Ovary (tissue), 9 donors: Measurements from ENCODE around the gene CDC42BPA. TPM values are rescaled to one million over a fixed set of nuclear protein-coding genes. Genes with fewer than 3 reads are reported as not detected.

Experiments
- DNase-seq, 5 donors: peaks; one replicate each; pipeline ENCODE4 v3.0.0-alpha.2; 2019 to 2020
- H3K27ac ChIP-seq, 2 donors: fragments of 200-600 bp; one replicate each; pipeline versions ENCODE4 v1.5.1 to v1.8.0; 2019 to 2022
- H3K27me3 ChIP-seq: fragments of 200-600 bp; one replicate; pipeline ENCODE4 v1.8.0; 2022
- H3K36me3 ChIP-seq: fragments of 200-600 bp; sonication (generic); one replicate; pipeline ENCODE4 v1.5.1; 2019
- H3K4me1 ChIP-seq: one replicate; pipeline ENCODE4 v1.8.1; 2013; ENCODE audit warnings: mild to moderate bottlenecking, moderate library complexity; ENCODE audit not compliant: insufficient read depth
- H3K4me3 ChIP-seq: fragments of 200-600 bp; sonication (generic); one replicate; pipeline ENCODE4 v1.5.1; 2017
- H3K9me3 ChIP-seq, 2 donors: fragments of 200-600 bp in 1 of 2; sonication (generic) in 1 of 2; one replicate each; pipeline versions ENCODE4 v1.5.1 to v1.8.1; 2013 to 2019; ENCODE audit warnings: mild to moderate bottlenecking in 1 of 2, moderate library complexity in 1 of 2
- EP300 ChIP-seq: sonication (generic); formaldehyde crosslinking; IDR thresholded peaks from one replicate; pipeline ENCODE4 v1.6.1; 2017; ENCODE audit warnings: antibody characterized with exemption
- POLR2A ChIP-seq: fragments of 450-650 bp; IDR thresholded peaks from one replicate; pipeline ENCODE4 v1.6.1; 2017; ENCODE audit warnings: antibody characterized with exemption, mild to moderate bottlenecking, moderate library complexity
- WGBS, 3 donors: extraction: QIAGEN DNeasy Blood & Tissue Kit in 1 of 3; methylation state at CpG; one replicate each; pipeline versions ENCODE4 v1.1.5 to v1.1.7; 2013 to 2017; 5-methylcytosine and 5-hydroxymethylcytosine counted together
- intact Hi-C, 4 donors: fragments of 100-400 bp; cut with DNase I; formaldehyde crosslinking; loops; one replicate each; pipeline versions ENCODE4 v1.11.0 to v1.15.1; 2022 to 2023
- polyA plus RNA-seq, 2 donors: library from polyadenylated mRNA; stranded (reverse); fragments of 200-250 nt in 1 of 2; fragments of 350-450 nt in 1 of 2; fragmentation: Illumina TruSeq in 1 of 2; extraction: RNeasy Lipid Tissue Mini Kit (QIAGEN cat#74804) in 1 of 2; gene quantifications; one replicate each; pipeline ENCODE4 v1.2.3, GENCODE V29; 2013 to 2014
- total RNA-seq, 7 donors: library from RNA; depleted of rRNA in 2 of 7; stranded (reverse); fragments of >200 nt in 2 of 7; fragmentation: NEBNext Ultra II Directional in 3 of 7; extraction: Animal tissue kit (Norgen Biotek cat#: 25700) in 3 of 7; gene quantifications; one replicate each; pipeline versions ENCODE4 v1.1.0 to v1.2.4, GENCODE V29; 2016 to 2023
- TF ChIP-seq, protein P1 (sequence below), 3 donors: fragments of 450-650 bp in 2 of 3; fragments of 200-600 bp in 1 of 3; IDR thresholded peaks; one replicate each; pipeline versions ENCODE4 v1.5.1 to v1.8.0; 2016 to 2022; ENCODE audit warnings: antibody characterized with exemption in 3 of 3, mild to moderate bottlenecking in 1 of 3
- donor health status: DM: no; HTN: no; CAD: no; lungs with moderate emphysema.
- donor health status: DM: no; HTN: no; CAD: no.
- donor health status: Bipolar disorder and iron deficiency.
- donor health status: DM: yes; HTN: yes; CAD: no.
- donor health status: DM: no; HTN: no; CAD: no.
- donor health status: DM: yes; HTN: yes; CAD: no.

Gene CDC42BPA
- total and polyA plus RNA-seq, 9 donors, result 11.1 to 56.2 (median 40.2) TPM

DNA sequence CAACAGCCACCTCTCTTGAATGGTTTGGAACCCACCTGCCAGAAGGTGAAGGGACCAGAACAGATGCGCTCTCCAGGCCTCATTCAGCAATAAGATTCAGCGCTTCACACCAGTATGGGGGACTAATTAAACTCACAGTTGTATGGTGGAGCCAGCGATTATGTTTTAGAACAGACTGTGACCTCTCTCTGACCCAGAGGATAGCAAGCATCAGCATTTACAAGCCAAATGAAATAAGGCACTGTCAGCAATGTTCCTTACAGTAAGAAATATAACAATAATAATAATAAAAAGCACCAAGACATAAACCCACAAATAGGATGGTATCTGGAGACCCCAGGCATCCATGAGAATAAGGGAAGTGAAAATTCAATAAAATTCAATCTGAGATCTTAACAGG, 6.9 kb upstream of the CDC42BPA start:
- Histone ChIP-seq H3K4me1 (no peaks in the 10 kb centered on the region), H3K27me3 (no peaks in the 10 kb centered on the region), H3K27ac (no peak overlapping the region), H3K9me3 (no peaks in the 10 kb centered on the region), H3K4me3 (no peak overlapping the region), H3K36me3 (no peaks in the 10 kb centered on the region)
- TF ChIP-seq, protein P1, sequence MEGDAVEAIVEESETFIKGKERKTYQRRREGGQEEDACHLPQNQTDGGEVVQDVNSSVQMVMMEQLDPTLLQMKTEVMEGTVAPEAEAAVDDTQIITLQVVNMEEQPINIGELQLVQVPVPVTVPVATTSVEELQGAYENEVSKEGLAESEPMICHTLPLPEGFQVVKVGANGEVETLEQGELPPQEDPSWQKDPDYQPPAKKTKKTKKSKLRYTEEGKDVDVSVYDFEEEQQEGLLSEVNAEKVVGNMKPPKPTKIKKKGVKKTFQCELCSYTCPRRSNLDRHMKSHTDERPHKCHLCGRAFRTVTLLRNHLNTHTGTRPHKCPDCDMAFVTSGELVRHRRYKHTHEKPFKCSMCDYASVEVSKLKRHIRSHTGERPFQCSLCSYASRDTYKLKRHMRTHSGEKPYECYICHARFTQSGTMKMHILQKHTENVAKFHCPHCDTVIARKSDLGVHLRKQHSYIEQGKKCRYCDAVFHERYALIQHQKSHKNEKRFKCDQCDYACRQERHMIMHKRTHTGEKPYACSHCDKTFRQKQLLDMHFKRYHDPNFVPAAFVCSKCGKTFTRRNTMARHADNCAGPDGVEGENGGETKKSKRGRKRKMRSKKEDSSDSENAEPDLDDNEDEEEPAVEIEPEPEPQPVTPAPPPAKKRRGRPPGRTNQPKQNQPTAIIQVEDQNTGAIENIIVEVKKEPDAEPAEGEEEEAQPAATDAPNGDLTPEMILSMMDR (IDR thresholded peaks at IDR 0.05), result no peak
- no peak for TF ChIP-seq POLR2A
- no peak for TF ChIP-seq EP300
- intact Hi-C loops, result no loop called here
- no peak for DNase-seq
- 65 to 72% (median 70%) methylated on average over 3 of the region's 3 CpGs for WGBS, 3 donors

DNA sequence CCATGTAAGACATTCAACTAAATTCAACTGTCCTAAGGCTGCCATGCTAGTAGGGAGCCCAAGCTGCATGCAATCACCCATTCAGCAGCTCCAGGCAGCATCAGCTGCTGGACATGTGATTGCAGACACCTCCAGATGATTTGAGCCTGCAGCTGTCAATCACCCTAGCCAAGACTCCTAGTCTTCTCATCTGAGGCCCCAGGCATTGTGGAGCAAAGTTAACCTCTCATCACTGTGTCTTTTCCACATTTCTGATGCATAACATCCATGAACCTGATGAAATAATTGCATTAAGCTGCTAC, 5.6 kb upstream of the CDC42BPA start:
- Histone ChIP-seq H3K36me3 (no peaks in the 10 kb centered on the region), H3K9me3 (no peaks in the 10 kb centered on the region), H3K27me3 (no peaks in the 10 kb centered on the region), H3K4me1 (no peaks in the 10 kb centered on the region), H3K4me3 (no peak overlapping the region), H3K27ac (no peak overlapping the region)
- intact Hi-C loops, result no loop called here
- no peak for DNase-seq
- TF ChIP-seq, protein P1 (IDR thresholded peaks at IDR 0.05), result no peak
- TF ChIP-seq EP300 (no peak), POLR2A (no peak)

DNA sequence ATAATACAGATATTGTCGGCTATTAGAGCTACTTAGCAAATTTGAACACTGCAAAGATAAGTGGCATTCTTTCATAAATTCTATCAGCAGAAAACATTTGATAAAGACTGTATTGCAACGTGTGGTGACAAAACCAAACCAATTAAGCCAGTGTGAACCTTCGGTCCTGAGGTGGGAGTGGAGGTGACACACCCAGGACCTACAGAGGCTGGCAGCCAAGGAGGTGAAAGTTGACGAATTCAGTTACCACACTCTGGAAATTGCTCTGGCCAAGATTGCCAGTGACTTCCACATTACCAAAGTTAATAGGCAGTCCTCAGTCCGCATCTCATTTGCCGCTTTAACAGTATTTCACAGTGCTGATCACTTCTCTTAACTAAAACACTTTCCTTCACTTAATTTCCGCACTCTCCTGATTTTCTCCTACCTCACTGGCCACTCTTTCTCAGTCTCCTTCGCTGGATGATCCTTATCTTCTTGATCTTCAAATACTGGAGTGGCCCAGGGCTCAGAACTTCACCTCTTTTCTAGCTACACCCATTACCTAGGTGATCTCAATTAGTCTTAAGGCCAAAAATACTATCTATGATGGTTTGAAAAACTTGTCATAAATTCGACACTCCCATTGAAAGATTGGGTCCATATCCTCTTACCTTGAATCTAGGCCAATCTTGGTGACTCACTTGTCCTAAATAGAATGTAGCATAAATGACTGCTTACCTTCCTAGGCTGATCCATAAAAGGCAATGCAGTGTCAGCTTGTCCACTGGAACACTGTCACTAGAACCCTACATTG, 5.1 kb upstream of the CDC42BPA start:
- Histone ChIP-seq H3K27me3 (no peaks in the 10 kb centered on the region), H3K4me1 (no peaks in the 10 kb centered on the region), H3K9me3 (no peaks in the 10 kb centered on the region), H3K4me3 (no peak overlapping the region), H3K36me3 (no peaks in the 10 kb centered on the region), H3K27ac (no peak overlapping the region)
- intact Hi-C loops, result no loop called here
- no peak for TF ChIP-seq EP300
- 74 to 87% (median 83%) methylated on average over 9 of the region's 9 CpGs for WGBS, 3 donors
- no peak for DNase-seq

DNA sequence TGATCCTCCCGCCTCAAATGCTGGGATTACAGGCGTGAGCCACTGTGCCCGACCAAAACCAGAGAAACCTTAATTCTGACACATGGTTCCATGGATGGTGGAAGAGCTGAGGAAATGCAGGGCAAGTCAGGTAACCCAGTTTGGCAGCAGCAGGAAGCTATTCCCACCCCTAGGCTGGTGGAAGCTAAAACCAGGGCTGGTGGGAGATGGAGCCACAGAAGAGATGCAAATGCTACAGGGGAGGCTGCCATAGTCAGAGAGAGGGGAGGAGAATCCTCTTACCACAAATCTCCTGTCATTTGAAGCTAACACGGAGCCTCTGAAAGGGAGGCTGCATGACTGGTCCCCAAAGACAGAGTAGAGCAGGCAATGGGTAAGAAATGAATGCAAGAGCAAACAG, 4.1 kb upstream of the CDC42BPA start:
- WGBS, 3 donors, result 80 to 88% (median 86%) methylated on average over 4 of the region's 4 CpGs
- no peak overlapping the region for H3K4me3 ChIP-seq
- H3K27ac ChIP-seq, result no peak overlapping the region
- H3K36me3 ChIP-seq, result no peaks in the 10 kb centered on the region
- H3K9me3 ChIP-seq, result no peaks in the 10 kb centered on the region
- H3K27me3 ChIP-seq, result no peaks in the 10 kb centered on the region
- intact Hi-C loops, result no loop called here
- DNase-seq, result no peak
- TF ChIP-seq EP300, result no peak
- no peak for TF ChIP-seq POLR2A
- TF ChIP-seq, protein P1 (IDR thresholded peaks at IDR 0.05), result no peak
- H3K4me1 ChIP-seq, result no peaks in the 10 kb centered on the region

DNA sequence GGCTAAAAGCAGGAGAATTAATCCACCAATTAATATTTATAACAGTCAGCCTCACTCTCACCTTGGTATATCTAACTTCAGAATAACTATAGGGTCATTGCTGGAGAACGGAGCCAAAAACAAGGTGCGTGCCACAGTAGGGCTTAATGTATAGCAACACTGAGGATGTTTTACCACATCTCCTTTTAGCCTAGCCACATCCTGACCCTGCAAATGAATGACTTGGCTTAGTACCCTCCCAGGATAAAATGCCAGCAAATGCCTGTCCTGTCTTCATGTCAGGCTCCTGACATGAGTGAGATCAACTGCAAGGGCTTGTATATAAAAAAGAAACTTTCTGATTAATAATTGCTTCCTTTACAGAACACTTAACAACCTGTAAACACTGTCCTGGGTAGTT, 2.7 kb upstream of the CDC42BPA start:
- intact Hi-C loops, result no loop called here
- H3K4me3 ChIP-seq, result no peak overlapping the region

More for the DNA sequence above, 2.7 kb upstream of the CDC42BPA start:
- H3K27me3 ChIP-seq, result no peaks in the 10 kb centered on the region
- DNase-seq, result no peak
- H3K9me3 ChIP-seq, result no peaks in the 10 kb centered on the region
- WGBS, 3 donors, result 84 to 98% (median 93%) methylated on average over 2 of the region's 2 CpGs
- TF ChIP-seq, protein P1 (IDR thresholded peaks at IDR 0.05), result no peak
- H3K27ac ChIP-seq, result no peak overlapping the region
- H3K4me1 ChIP-seq, result no peaks in the 10 kb centered on the region
- no peaks in the 10 kb centered on the region for H3K36me3 ChIP-seq
